GM12864 (cell line): Measurements from ENCODE around the gene DOP1A.

Source experiments
- DNase-seq: peaks from one replicate; pipeline ENCODE4 v3.0.0-alpha.2; 2011; ENCODE audit warnings: low read depth
- H3K4me3 ChIP-seq: 2 replicates; pipeline ENCODE4 v1.5.1; 2011; ENCODE audit warnings: mild to moderate bottlenecking, low read depth, low read length, control low read depth
- CTCF ChIP-seq: IDR thresholded peaks from 2 replicates; pipeline ENCODE4 v1.5.1; 2011; ENCODE audit warnings: low read depth, mild to moderate bottlenecking, moderate library complexity, low read length, control low read depth, inconsistent platforms; ENCODE audit errors: missing control alignments

DOP1A gene

DNA sequence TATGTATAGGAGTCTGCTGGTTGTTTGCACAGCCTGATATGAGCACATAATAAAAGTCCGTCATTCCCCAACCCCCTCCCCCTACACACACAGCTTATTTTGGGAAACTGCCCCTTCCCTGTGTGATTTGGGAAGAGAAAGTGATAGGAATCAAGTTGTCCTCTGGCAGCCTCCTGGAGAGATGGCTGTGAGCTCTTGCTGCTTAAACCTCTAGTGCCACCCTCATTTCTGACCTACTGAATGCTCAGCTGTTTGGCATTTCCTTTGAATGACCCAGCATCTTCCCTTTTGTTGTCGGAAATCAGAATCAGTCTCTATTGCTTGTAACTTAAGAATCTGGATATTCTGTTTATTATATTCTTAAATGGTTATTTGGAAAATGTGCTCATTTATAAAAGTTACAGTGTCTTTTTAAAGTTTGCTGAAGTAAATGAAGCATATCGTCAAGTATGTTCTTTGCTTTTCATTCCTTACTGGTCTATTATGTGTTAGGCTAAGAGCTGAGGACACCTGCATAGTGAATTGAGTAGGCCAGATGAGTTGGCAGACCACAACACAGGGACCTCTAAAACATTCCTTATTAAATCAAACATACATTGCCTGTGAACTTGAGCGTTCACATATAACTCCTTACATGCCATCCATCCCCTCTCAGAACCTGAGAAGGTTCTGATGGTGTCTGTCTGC lies 131.2 kb downstream of the DOP1A start:
- TF ChIP-seq CTCF: no peak
- no peak for DNase-seq
- H3K4me3 ChIP-seq: no peak overlapping the region

- H3K4me3 ChIP-seq: no peak overlapping the region
- TF ChIP-seq CTCF: no peak
- DNase-seq: no peak
These were observed 131.8 kb downstream of the DOP1A start for GRCh38 chr6:83199173-83199862.

DNA sequence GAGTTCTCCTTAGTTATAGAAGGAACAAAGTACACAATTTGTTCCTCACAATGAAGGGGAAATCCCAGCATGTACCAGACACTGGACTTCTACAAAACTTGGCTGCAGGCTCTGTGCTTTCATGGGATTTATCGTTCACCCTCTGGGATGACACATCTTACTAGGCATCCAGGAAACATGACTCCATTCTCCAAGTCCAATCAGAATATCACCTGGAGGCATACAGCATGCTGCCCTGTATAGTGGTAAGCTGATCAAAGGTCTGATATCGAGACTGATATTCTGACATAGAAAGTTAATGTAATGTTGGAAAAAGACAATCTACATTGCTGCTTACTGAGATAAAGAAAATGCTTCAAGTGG lies 132.4 kb downstream of the DOP1A start:
- TF ChIP-seq CTCF: no peak
- H3K4me3 ChIP-seq: no peak overlapping the region
- DNase-seq: no peak

DNA sequence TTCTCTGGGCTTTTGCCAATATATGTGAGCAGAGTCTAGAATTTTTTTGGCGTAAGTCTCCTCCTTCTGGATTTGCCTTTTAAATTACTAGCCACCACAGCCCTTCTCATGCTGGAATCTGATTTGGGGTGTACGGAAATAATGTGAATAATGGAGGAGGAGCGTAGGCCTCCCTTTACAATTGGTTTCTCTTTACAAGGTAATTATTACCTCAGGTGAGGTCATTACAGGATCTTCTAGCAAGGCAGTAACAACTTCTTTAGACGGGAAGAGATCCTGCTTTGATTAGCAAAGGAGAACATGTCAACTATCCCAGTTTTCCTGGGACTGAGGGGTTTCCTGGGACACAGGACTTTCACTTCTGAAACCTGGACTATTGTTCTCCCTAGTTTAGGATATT lies 134.6 kb downstream of the DOP1A start:
- no peak for DNase-seq
- no peak overlapping the region for H3K4me3 ChIP-seq
- no peak for TF ChIP-seq CTCF

- TF ChIP-seq CTCF: peak; percentile 82
- H3K4me3 ChIP-seq: no peak overlapping the region
- peak; percentile 53 for DNase-seq
These were observed 147.9 kb downstream of the DOP1A start for GRCh38 chr6:83215131-83216047.

DNA sequence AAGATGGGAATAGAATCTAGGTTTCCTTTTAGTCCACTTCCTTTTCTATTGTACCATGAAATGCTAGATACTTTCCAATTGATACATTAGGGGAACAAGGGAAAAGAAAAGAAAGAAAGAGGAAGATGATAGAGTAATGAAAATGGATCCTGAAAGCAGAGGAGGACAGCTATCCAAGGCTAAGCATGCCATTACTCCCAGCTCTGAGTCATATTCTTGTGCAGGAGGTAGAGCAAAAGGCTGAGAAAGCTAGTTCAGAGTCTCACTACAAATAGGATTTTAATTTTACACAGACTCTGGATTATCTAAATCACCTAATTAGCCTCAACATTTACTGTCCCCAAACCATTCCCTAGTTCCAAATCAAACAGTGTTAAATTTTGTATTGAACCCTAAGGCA lies 149.3 kb downstream of the DOP1A start:
- no peak for DNase-seq
- H3K4me3 ChIP-seq: no peak overlapping the region
- no peak for TF ChIP-seq CTCF
